Retina (tissue), 1 donor: ENCODE data around the gene DHCR7.
A peak's percentile ranks its signal among the peaks of the same experiment; 100 is the strongest.

Source experiments
- DNase-seq: peaks from one replicate; pipeline ENCODE4 v3.0.0-alpha.2; 2016

The DHCR7 gene

DNA sequence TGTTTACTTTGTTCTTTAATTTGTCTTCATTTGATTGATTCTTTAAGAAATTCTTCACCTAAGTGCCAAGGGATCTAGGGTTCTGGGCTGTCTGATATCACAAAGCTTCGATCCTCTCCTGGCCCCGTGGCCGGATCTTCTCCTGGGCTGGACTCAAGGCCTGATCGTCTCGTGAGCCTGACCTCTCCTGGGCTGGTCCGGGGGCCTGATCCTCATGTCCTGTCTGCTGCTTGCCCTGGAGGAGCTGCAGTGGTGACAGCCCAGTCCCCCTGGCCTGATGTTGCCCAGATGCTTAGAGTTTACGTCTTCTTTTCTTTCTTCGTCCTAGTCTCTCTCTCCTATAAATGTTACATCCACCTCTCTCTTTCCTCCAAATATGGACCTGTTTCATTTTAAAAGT is 8.1 kb upstream of the DHCR7 start:
- DNase-seq: no peak

DNA sequence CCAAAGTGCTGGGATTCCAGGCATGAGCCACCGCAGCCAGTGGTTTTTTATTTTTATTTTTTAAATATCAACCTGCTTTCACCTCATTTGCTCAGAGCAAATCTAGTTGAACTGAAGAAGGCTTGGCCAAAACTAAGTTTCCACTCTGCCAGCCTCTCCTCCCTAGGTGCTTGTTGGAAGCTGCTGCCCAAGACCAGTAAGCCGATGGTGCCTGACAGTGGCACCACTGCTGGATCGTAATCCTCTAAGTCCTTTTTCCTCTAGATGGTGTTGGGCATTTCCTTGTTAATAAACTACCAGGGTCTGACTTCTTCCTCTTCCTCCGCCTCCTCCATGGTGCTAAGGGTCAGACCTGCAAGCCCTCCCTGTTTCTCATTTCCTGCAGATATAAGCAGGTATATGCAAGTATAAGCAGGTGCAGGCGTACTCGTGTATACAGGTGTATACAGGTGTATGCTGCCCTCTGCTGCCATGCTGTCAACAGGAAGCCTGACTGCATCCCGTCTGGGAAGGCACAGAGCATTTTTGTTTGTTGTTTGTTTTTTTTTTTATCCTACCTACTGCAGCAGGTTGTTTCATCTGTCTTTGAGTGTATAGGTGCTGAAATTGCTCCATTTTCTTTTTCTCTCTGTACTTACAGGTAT is 6.4 kb upstream of the DHCR7 start:
- DNase-seq: no peak

DNA sequence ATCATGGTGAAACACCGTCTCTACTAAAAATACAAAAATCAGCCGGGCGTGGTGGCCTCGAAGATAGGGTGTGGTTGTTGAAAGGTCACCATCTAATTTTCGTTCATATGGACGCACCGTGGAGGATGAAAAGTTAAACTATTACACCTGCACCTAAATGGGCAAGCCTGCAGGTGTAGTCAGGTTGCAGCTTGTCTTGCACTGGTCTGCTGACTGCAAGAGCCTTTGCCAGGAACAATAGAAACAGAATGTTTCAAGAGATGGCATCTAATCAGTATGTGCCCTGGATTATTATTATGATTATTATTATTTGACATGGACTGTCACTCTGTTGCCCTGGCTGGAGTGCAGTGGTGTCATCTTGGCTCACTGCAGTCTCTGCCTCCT is 5.7 kb upstream of the DHCR7 start:
- DNase-seq: no peak

- peak; percentile 90 for DNase-seq
Measured at GRCh38 chr11:71453037-71453917, 5.1 kb upstream of the DHCR7 start, which contains the start of gene NADSYN1. Gene NADSYN1 (plus strand): TSS chr11:71453203. CDS start chr11:71453297, 94 bp downstream.

DNA sequence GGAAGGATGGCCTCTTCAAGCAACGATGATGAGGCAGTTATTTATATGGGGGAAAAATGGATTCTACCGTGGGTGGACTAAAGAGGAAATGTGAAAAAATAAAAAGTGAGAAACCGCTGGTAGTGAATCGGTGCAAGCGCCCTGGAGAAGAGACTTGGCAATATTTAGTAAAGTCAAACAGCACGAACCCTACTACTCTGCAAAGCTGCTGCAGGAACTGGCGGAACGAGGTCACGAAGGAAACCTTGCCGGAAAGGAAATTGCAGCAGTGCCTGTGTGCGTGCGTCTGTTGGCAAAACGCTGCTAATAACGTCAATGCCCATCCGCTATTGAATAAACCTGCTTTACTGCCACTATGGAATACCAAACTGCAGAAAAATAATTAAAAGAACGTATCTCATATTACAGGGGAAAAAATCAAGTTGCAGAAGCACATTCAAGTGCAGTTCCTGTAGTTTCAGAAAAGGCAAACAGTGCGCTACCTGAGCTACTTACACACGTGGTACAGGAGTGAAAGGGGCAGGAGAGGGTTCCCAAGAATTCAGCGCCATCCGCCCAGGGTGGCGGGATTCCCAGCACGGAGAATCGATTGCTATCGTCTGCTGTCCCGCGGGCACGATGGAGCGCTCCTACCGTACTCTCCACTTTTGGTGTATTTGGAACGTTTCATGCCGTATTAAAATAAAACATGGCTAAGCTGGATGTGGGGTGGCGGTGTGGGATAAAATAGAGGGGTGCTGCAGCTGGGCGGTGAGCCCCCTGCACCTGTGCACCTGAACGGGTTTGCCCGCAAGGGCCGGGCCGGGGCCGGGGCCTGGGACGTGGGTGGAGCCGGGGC is 4.2 kb upstream of the DHCR7 start:
- no peak for DNase-seq

DNA sequence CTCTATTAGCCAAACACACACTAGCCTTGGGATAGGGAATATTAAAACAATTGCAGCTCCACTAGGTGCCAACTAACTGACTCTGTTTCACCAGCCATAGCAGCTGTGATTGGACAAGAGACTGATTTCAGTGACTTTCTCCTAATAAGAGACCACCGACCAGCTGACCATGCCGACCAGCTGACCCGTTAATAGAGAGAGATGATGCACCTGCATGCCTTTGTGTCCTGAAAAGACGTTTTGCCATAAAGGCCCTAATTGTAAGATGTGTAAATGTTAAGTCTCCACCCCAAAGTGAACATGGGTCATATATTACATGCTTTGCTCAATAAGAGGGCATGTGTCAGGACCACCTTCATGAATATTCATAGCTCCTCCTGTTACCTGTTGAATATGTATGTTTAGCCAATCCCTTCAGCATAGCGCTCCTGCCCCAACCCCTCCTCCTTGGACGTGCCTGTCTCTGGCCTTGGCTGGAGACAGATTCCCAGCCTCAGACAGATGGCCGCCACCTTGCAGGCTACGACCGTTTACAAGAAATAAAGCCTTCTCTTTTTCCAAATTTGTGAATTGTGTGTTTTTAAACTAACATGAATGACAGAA is 3.5 kb upstream of the DHCR7 start:
- DNase-seq: peak; percentile 36

DNA sequence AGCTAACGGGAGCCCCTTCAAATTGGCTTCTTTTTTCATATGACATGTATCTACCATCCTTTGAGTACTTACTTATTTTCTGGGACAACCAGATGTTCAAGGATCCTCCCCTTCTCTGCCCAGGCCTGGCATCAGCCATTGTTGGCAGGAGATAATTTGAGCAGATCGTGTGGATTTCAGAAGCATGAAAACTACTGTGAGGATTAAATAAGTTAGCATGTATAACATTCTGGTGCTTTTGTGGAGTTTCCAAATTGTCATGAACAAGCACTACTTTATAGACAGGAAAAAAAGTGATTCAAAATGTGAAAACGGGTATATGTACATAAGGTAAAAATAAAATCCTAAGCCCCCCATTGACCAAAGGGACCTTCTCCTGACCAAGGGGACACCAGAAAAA is 2.7 kb upstream of the DHCR7 start:
- DNase-seq: no peak

- DNase-seq: no peak
Measured at GRCh38 chr11:71450507-71450906, 2.3 kb upstream of the DHCR7 start.

DNA sequence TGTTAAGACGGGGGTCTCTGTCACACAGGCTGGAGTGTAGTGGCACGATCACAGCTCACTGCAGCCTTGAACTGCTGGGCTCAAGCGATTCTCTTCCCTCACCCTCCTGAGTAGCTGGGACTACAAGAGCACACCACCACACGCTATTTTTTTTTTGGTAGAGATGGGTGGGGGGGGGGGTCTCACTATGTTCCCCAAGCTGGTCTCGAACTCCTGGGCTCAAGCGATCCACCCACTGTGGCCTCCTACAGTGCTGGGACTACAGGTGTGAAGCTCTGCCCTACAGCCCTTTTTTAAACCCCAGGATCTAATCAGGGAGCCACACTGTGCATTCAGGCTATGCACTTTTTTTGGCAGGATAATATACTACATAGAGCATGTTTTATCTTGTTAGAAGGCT is 1.4 kb upstream of the DHCR7 start:
- no peak for DNase-seq

DNA sequence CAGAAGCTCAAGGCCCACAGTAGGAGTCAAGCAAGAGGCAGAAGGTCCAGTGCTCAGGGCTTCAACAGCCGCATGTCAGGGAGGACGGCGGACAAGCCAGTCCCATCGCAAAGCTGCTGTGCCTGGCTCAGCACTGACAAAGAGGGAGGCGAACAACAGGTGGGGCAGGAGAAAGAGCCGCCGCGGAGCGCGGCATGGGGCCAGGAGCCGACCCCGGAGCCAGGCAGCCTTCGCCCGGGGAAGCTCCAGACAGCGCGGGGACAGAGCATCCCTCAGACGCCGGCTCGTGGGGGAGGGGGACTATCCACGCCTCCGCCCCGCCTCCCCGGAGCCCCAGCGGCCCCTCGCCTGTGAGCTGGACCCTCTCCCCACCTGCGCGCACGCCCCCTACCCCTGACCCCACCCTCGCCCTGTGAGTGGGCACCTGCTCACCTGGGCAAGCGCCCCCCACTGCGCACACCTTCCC is 369 bp downstream of the DHCR7 start:
- DNase-seq: peak; percentile 74

- DNase-seq: no peak
Measured at GRCh38 chr11:71446942-71447688, 1.1 kb downstream of the DHCR7 start.

DNA sequence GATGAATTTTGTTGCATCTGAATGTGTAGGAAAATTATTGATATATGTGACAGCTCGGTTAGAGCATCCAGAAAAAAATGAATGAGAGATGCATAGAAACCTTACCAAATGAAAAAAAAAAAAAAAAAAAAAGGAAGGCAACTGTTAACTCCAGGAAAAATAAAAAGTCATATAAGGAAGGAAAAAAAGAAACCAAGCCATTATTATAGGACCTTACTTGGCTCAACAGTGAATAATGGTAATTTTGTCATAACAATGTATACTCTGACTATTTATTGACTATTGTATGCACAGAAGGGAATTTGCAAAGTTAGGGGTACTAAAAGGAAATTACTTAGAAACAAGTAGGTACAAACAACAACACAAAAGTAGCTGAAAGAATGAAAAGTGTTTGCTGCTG is 2.0 kb downstream of the DHCR7 start:
- no peak for DNase-seq

- no peak for DNase-seq
Measured at GRCh38 chr11:71444811-71445210, 3.4 kb downstream of the DHCR7 start.

- no peak for DNase-seq
Measured at GRCh38 chr11:71443736-71444445, 4.3 kb downstream of the DHCR7 start.

DNA sequence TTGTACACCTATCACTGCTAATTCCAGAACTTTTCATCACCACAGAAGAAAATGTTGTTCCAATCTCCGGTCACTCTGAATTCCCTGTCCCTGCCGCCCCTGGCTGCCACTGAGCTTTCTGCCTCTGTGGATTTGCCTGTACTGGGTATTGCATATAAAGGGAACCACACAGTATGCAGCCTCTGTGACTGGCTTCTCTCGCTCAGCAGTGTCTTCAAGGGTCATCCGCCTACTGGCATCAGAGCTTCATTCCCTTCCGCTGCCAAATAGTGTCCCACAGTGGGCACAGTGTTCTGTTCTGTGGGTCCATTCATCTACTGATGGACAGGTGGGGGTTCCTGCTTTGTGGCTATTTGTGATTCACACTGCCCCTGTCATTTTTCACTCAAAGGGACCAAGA is 5.3 kb downstream of the DHCR7 start:
- no peak for DNase-seq

- no peak for DNase-seq
Measured at GRCh38 chr11:71442123-71442522, 6.1 kb downstream of the DHCR7 start.

GRCh38 chr11:71441251-71441650 is 6.9 kb downstream of the DHCR7 start:
- DNase-seq: no peak

DNA sequence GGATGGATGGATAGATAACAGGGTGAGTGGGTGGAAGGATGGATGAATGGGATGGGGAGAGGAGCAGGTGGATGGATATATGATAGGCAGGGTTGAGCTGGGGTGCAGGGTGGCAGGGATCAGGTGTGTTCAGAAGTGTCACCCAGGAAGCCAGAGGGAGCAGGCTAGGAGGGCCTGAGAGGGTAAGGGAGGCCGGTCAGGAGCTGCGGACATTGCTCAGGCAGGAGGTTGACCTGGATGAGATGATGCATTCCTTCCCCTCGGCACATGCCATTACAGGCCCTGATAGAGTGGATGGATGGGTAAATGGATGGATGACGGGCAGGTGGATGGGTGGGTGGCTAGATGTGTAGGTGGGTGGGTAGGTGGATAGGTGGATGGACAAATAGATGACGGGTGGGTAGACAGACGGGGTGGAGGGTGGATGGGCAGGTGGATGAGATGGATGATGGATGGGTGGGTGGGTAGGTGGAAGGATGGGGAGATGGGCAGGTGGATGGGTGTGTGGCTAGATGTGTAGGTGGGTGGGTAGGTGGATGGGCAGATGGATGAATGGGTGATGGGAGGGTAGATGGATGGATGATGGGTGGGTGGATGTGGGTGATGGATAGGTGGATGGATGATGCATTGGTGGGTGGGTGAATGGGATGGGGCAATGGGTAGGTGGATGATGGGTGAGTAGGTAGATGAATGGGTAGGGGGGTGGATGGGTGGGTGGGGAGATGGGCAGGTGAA is 8.0 kb downstream of the DHCR7 start:
- no peak for DNase-seq

GRCh38 chr11:71438650-71439049 is 9.5 kb downstream of the DHCR7 start:
- DNase-seq: no peak

GRCh38 chr11:71437879-71438278 is 10.3 kb downstream of the DHCR7 start:
- no peak for DNase-seq

- no peak for DNase-seq
Measured at GRCh38 chr11:71437399-71437798, 10.8 kb downstream of the DHCR7 start.
